COLO668 (cell line): ENCODE data around the gene ME2.
A peak's percentile ranks its signal among the peaks of the same experiment; 100 is the strongest.
"Not testable (repeated sequence)": the region's sequence is repeated elsewhere in the genome, so short reads cannot be mapped to it uniquely, and the experiment has no call there.

ENCODE experiments used
- DNase-seq: peaks from one replicate; lab custom pipeline; 2025; ENCODE audit not compliant: unreplicated experiment; lab: John Stamatoyannopoulos, UW

Gene ME2

GRCh38 chr18:50859793-50860555, 18.9 kb upstream of the ME2 start:
- no peak for DNase-seq

- DNase-seq = no peak
These were observed 17.3 kb upstream of the ME2 start for GRCh38 chr18:50861617-50862016.

- no peak for DNase-seq
These were observed 16.5 kb upstream of the ME2 start for GRCh38 chr18:50862401-50862800.

GRCh38 chr18:50863840-50864375, 15.0 kb upstream of the ME2 start:
- DNase-seq = no peak

GRCh38 chr18:50866765-50867164, 12.2 kb upstream of the ME2 start:
- no peak for DNase-seq

GRCh38 chr18:50869150-50869549, 9.8 kb upstream of the ME2 start:
- DNase-seq = no peak

- DNase-seq = no peak
These were observed 8.6 kb upstream of the ME2 start for GRCh38 chr18:50870138-50870845.

- DNase-seq = no peak
These were observed 7.1 kb upstream of the ME2 start for GRCh38 chr18:50871846-50872245.

GRCh38 chr18:50875966-50876536, 2.9 kb upstream of the ME2 start:
- DNase-seq = no peak

- DNase-seq = no peak
These were observed 1.2 kb upstream of the ME2 start for GRCh38 chr18:50877545-50878265.

GRCh38 chr18:50879302-50880118, 592 bp downstream of the ME2 start:
- DNase-seq = peak; percentile 87

- no peak for DNase-seq
These were observed 1.2 kb downstream of the ME2 start for GRCh38 chr18:50880119-50880465.

GRCh38 chr18:50880944-50881343, 2.0 kb downstream of the ME2 start:
- DNase-seq = not testable (repeated sequence)

- DNase-seq = no peak
These were observed 8.0 kb downstream of the ME2 start for GRCh38 chr18:50886929-50887328.

- DNase-seq = no peak
These were observed 16.6 kb downstream of the ME2 start for GRCh38 chr18:50895350-50896045.

- no peak for DNase-seq
These were observed 17.2 kb downstream of the ME2 start for GRCh38 chr18:50896093-50896492.

GRCh38 chr18:50898919-50899318, 20.0 kb downstream of the ME2 start:
- no peak for DNase-seq

GRCh38 chr18:50902797-50903196, 23.9 kb downstream of the ME2 start:
- DNase-seq = peak; percentile 24

- DNase-seq = no peak
These were observed 27.9 kb downstream of the ME2 start for GRCh38 chr18:50906843-50907242.

- DNase-seq = no peak
These were observed 30.3 kb downstream of the ME2 start for GRCh38 chr18:50909261-50909660.
